ENCODE results near the gene CDHR2.

CDHR2 gene

DNA sequence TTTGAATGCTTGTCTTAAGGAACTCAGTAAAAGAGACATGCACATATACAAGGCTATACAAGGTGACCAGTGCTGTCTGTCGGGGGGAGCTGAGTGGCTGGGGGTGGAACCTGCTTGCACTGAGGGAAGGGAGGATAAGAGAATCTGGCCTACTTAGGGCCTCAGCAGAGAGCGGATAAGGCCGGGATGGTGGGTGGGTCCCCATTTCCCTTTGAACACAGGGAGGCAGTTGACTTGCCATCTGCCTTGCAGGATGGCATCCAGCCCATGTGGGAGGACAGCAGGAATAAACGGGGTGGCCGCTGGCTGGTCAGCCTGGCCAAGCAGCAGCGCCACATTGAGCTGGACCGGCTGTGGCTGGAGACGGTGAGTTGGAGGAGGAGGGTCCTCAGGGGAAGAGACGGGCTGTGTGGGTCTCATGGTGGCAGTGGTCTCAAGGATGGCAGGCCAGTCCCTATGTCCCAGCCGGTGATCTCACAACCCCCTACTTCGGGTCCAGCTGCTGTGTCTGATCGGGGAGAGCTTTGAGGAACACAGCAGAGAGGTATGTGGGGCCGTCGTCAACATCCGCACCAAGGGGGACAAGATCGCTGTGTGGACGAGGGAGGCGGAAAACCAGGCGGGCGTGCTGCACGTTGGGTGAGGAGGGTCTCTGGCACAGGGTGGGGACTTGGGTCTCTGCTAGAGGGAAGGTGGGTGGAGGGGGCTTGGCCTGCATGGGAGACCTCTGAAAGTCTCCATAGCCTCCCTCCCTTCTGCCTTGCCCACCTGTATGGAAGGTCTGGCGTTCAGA lies 95.9 kb downstream of the CDHR2 start:
- H3K9ac ChIP-seq (ENCODE audit: low read length), result no peak overlapping the region
- H3K4me3 ChIP-seq (ENCODE audit: low read depth, low read length, poor library complexity, severe bottlenecking), result no peak overlapping the region
- no peaks in the 10 kb centered on the region for H3K9me3 ChIP-seq (ENCODE audit: low read length)
- no peaks in the 10 kb centered on the region for H3F3A ChIP-seq (ENCODE audit: insufficient read depth, low read length)
- H3K79me2 ChIP-seq (ENCODE audit: insufficient read depth, low read length), result no peaks in the 10 kb centered on the region
- no peak overlapping the region for H3K4me2 ChIP-seq (ENCODE audit: low read length)
- H3K9me2 ChIP-seq (ENCODE audit: low read depth, low read length), result no peaks in the 10 kb centered on the region
- H3K4me1 ChIP-seq (ENCODE audit: insufficient read depth, low read length, severe bottlenecking), result peaks cover 18% of the 10 kb centered on the region
- no peak overlapping the region for H3K27ac ChIP-seq (ENCODE audit: low read depth, low read length, poor library complexity, severe bottlenecking)
- no peaks in the 10 kb centered on the region for H3K36me3 ChIP-seq (ENCODE audit: insufficient read depth, low read length)
- H4K20me1 ChIP-seq (ENCODE audit: insufficient read depth, low read length), result no peaks in the 10 kb centered on the region
- peaks cover 4% of the 10 kb centered on the region; the same call in 1 of the 2 replicates for H3K27me3 ChIP-seq (ENCODE audit: insufficient read depth, low read length)
- TF ChIP-seq, protein P1, sequence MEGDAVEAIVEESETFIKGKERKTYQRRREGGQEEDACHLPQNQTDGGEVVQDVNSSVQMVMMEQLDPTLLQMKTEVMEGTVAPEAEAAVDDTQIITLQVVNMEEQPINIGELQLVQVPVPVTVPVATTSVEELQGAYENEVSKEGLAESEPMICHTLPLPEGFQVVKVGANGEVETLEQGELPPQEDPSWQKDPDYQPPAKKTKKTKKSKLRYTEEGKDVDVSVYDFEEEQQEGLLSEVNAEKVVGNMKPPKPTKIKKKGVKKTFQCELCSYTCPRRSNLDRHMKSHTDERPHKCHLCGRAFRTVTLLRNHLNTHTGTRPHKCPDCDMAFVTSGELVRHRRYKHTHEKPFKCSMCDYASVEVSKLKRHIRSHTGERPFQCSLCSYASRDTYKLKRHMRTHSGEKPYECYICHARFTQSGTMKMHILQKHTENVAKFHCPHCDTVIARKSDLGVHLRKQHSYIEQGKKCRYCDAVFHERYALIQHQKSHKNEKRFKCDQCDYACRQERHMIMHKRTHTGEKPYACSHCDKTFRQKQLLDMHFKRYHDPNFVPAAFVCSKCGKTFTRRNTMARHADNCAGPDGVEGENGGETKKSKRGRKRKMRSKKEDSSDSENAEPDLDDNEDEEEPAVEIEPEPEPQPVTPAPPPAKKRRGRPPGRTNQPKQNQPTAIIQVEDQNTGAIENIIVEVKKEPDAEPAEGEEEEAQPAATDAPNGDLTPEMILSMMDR (IDR thresholded peaks at IDR 0.05; ENCODE audit: low read length), result no peak
- no peak for TF ChIP-seq EZH2 (IDR thresholded peaks at IDR 0.05; ENCODE audit: borderline replicate concordance, low read length)
- no peak overlapping the region for H2AFZ ChIP-seq (ENCODE audit: low read length)

All from OCI-LY1 (cell line).